ENCODE results near the gene MIDN. TPM values are rescaled to one million over a fixed set of nuclear protein-coding genes. Genes with fewer than 3 reads are reported as not detected.

Gene MIDN
- polyA plus RNA-seq, 2 of the 4 experiments (the other 2 are of a cell fraction): 9.1 to 31.4 TPM

GRCh38 chr19:1282588-1283206 lies 34.3 kb downstream of the MIDN start:
- Histone ChIP-seq H3K4me2 (no peak overlapping the region), H3K9me3 (no peaks in the 10 kb centered on the region), H3K4me1 (peaks cover 11% of the 10 kb centered on the region; the same call in 2 of the 3 replicates), H3K4me3 (no peak overlapping the region), H3K27ac (no peak overlapping the region)
- DNase-seq (ENCODE audit: low read depth in 1 of 2, low spot score in 1 of 2) (no peak), FAIRE-seq (no peak), ATAC-seq (no peak)
- TF ChIP-seq BHLHE40 (IDR thresholded peaks at IDR 0.05; ENCODE audit: low read depth, low read length) (no peak), NPAS2 (CRISPR knock-in tag; IDR thresholded peaks at IDR 0.05; ENCODE audit: borderline replicate concordance) (no peak), REST (IDR thresholded peaks at IDR 0.05) (no peak), PHF8 (IDR thresholded peaks at IDR 0.05; ENCODE audit: borderline replicate concordance, low read depth) (no peak), SREBF2 (IDR thresholded peaks at IDR 0.05) (no peak), NFE2L2 (conservative IDR thresholded peaks at IDR 0.05; ENCODE audit: low read length) (no peak), MAX (IDR thresholded peaks at IDR 0.05) (no peak), CTCF (IDR thresholded peaks at IDR 0.05) (no peak), HOXB5 (CRISPR knock-in tag; IDR thresholded peaks at IDR 0.05) (no peak), FOSB (CRISPR knock-in tag; IDR thresholded peaks at IDR 0.05) (no peak)
- POLR2A ChIA-PET: no interaction called here
- WGBS (ENCODE audit: missing lambda C conversion rate): 91% methylated on average over 13 of the region's 18 CpGs
- CTCF ChIA-PET: interaction anchor here (1.0 kb wide), 1 partner anchor 38 kb away, joined by 3 read pairs; no protein-coding TSS in a partner anchor

GRCh38 chr19:1283207-1283916 lies 35.0 kb downstream of the MIDN start:
- no peak for DNase-seq (ENCODE audit: low read depth in 1 of 2, low spot score in 1 of 2)
- Histone ChIP-seq H3K4me3 (no peak overlapping the region), H3K4me2 (no peak overlapping the region), H3K27ac (no peak overlapping the region), H3K4me1 (peaks cover 11% of the 10 kb centered on the region; the same call in 2 of the 3 replicates), H3K9me3 (no peaks in the 10 kb centered on the region)
- no peak for FAIRE-seq
- ChIA-PET CTCF (interaction anchor here (0.8 to 1.9 kb wide), 4 partner anchors 10 to 161 kb away, joined by 3 to 6 read pairs (median 4); no protein-coding TSS in a partner anchor), POLR2A (interaction anchor here (1.6 kb wide), 1 partner anchor 14 kb away, joined by 4 read pairs; the partner anchor contains the start of gene CIRBP)
- 89% methylated on average over 13 of the region's 29 CpGs for WGBS (ENCODE audit: missing lambda C conversion rate)
- TF ChIP-seq RCOR1 (IDR thresholded peaks at IDR 0.05; ENCODE audit: low read depth, low read length): no peak
- no peak for ATAC-seq

GRCh38 chr19:1283917-1284292 lies 35.5 kb downstream of the MIDN start:
- no peak; a peak in 1 of 6 replicates for ATAC-seq
- POLR2A ChIA-PET: interaction anchor here (1.0 to 1.6 kb wide), 2 partner anchors 9 to 15 kb away, joined by 4 read pairs; partner anchors contain the start of genes CIRBP and FAM174C

More at GRCh38 chr19:1283917-1284292, 35.5 kb downstream of the MIDN start:
- CTCF ChIA-PET: interaction anchor here (0.8 to 1.9 kb wide), 4 partner anchors 10 to 161 kb away, joined by 3 to 6 read pairs (median 4); no protein-coding TSS in a partner anchor
- FAIRE-seq (no peak), DNase-seq (ENCODE audit: low read depth in 1 of 2, low spot score in 1 of 2) (no peak)
- Histone ChIP-seq H3K4me3 (no peak overlapping the region), H3K4me1 (peaks cover 11% of the 10 kb centered on the region; the same call in 2 of the 3 replicates), H3K9me3 (no peaks in the 10 kb centered on the region), H3K27ac (no peak overlapping the region), H3K4me2 (no peak overlapping the region)
- TF ChIP-seq MAFK (IDR thresholded peaks at IDR 0.05; ENCODE audit: partially characterized antibody) (no peak), HOXB5 (CRISPR knock-in tag; IDR thresholded peaks at IDR 0.05) (no peak), BHLHE40 (IDR thresholded peaks at IDR 0.05; ENCODE audit: low read depth, low read length) (no peak), EP300 (IDR thresholded peaks at IDR 0.05) (no peak), HES2 (IDR thresholded peaks at IDR 0.05) (no peak), NR3C1 (IDR thresholded peaks at IDR 0.05) (no peak), FOXS1 (CRISPR knock-in tag; IDR thresholded peaks at IDR 0.05) (no peak), SMC3 (IDR thresholded peaks at IDR 0.05) (no peak), TFCP2L1 (CRISPR knock-in tag; IDR thresholded peaks at IDR 0.05) (no peak), HEYL (CRISPR knock-in tag; IDR thresholded peaks at IDR 0.05) (no peak), KDM1A (IDR thresholded peaks at IDR 0.05; ENCODE audit: low read depth) (no peak), RFX5 (IDR thresholded peaks at IDR 0.05) (no peak), FOSB (CRISPR knock-in tag; IDR thresholded peaks at IDR 0.05) (no peak), KDM5A (IDR thresholded peaks at IDR 0.05) (no peak), TP53 (CRISPR knock-in tag; IDR thresholded peaks at IDR 0.05) (no peak)
- no CpG with 5 or more reads among the region's 12 CpGs for WGBS (ENCODE audit: missing lambda C conversion rate)

Data from A549 (cell line).